ENCODE results near the gene KLC1.

- no peak for TF ChIP-seq CTCF (IDR thresholded peaks at IDR 0.05)
- no peak for TF ChIP-seq EZH2 (IDR thresholded peaks at IDR 0.05; ENCODE audit: borderline replicate concordance, insufficient read depth, low read depth, low read length, poor library complexity, severe bottlenecking)
Measured at GRCh38 chr14:103607822-103608221, 21.2 kb upstream of the KLC1 start.

All from B cell (primary cell).